Measurements from ENCODE around the gene RAB3B. TPM values are rescaled to one million over a fixed set of nuclear protein-coding genes. Genes with fewer than 3 reads are reported as not detected.
A peak's percentile ranks its signal among the peaks of the same experiment; 100 is the strongest.

The RAB3B gene, protein sequence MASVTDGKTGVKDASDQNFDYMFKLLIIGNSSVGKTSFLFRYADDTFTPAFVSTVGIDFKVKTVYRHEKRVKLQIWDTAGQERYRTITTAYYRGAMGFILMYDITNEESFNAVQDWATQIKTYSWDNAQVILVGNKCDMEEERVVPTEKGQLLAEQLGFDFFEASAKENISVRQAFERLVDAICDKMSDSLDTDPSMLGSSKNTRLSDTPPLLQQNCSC
- total RNA-seq: 1 to 10 TPM in 1 of 3 donors, under 1 TPM in 1, not detected in 1; 0.66 to 1.3 TPM

GRCh38 chr1:51990478-51990965, at the start of gene RAB3B:
Gene RAB3B, minus strand, starts transcription at chr1:51990700. Its CDS starts 13,583 bp downstream, at chr1:51977117.
- Histone ChIP-seq H3K27ac (no peak within 1 kb of the TSS), H3K9me3 (no peaks in the 10 kb centered on the region), H3K4me1 (no peaks in the 10 kb centered on the region), H3K27me3 (peaks cover 3 to 31% of the 10 kb centered on the region in 2 donors), H3K36me3 (no peaks in the 10 kb centered on the region), H3K4me3 (peak within 1 kb of the TSS; percentile 32 to 72 (median 56))
- intact Hi-C loops (cut with DNase I; ENCODE audit: low total_unique reads): no loop called here
- peak; percentile 30 to 71 for DNase-seq (ENCODE audit: low spot score in 2 of 2)
- TF ChIP-seq POLR2A (IDR thresholded peaks at IDR 0.05) (no peak), POLR2AphosphoS5 (IDR thresholded peaks at IDR 0.05) (no peak)
- TF ChIP-seq, protein P1, sequence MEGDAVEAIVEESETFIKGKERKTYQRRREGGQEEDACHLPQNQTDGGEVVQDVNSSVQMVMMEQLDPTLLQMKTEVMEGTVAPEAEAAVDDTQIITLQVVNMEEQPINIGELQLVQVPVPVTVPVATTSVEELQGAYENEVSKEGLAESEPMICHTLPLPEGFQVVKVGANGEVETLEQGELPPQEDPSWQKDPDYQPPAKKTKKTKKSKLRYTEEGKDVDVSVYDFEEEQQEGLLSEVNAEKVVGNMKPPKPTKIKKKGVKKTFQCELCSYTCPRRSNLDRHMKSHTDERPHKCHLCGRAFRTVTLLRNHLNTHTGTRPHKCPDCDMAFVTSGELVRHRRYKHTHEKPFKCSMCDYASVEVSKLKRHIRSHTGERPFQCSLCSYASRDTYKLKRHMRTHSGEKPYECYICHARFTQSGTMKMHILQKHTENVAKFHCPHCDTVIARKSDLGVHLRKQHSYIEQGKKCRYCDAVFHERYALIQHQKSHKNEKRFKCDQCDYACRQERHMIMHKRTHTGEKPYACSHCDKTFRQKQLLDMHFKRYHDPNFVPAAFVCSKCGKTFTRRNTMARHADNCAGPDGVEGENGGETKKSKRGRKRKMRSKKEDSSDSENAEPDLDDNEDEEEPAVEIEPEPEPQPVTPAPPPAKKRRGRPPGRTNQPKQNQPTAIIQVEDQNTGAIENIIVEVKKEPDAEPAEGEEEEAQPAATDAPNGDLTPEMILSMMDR (IDR thresholded peaks at IDR 0.05): no peak

- Histone ChIP-seq H3K36me3 (no peaks in the 10 kb centered on the region), H3K27me3 (no peaks in the 10 kb centered on the region), H3K27ac (no peak overlapping the region), H3K4me3 (no peak overlapping the region), H3K4me1 (no peaks in the 10 kb centered on the region), H3K9me3 (no peaks in the 10 kb centered on the region)
- intact Hi-C loops (cut with DNase I; ENCODE audit: low total_unique reads): no loop called here
- TF ChIP-seq POLR2A (IDR thresholded peaks at IDR 0.05) (no peak), POLR2AphosphoS5 (IDR thresholded peaks at IDR 0.05) (no peak)
- TF ChIP-seq, protein P1 (IDR thresholded peaks at IDR 0.05): no peak
- no peak for DNase-seq (ENCODE audit: low spot score in 2 of 2)
These were observed 47.4 kb upstream of the RAB3B start for GRCh38 chr1:52037909-52038308.

GRCh38 chr1:52037402-52037814, 46.9 kb upstream of the RAB3B start:
- TF ChIP-seq, protein P1 (IDR thresholded peaks at IDR 0.05): no peak
- TF ChIP-seq POLR2A (IDR thresholded peaks at IDR 0.05): no peak
- no peak for TF ChIP-seq POLR2AphosphoS5 (IDR thresholded peaks at IDR 0.05)
- Histone ChIP-seq H3K9me3 (no peaks in the 10 kb centered on the region), H3K4me1 (peaks cover 0 to 2% of the 10 kb centered on the region in 2 donors), H3K27me3 (no peaks in the 10 kb centered on the region), H3K36me3 (no peaks in the 10 kb centered on the region), H3K27ac (no peak overlapping the region), H3K4me3 (no peak overlapping the region)
- no peak for DNase-seq (ENCODE audit: low spot score in 2 of 2)
- intact Hi-C loops (cut with DNase I; ENCODE audit: low total_unique reads): no loop called here

- intact Hi-C loops (cut with DNase I; ENCODE audit: low total_unique reads): no loop called here
- TF ChIP-seq, protein P1 (IDR thresholded peaks at IDR 0.05): no peak
- TF ChIP-seq POLR2A (IDR thresholded peaks at IDR 0.05) (no peak), POLR2AphosphoS5 (IDR thresholded peaks at IDR 0.05) (no peak)
- peak overlapping the region; percentile 89 to 97 for H3K27ac ChIP-seq
- no peak for DNase-seq (ENCODE audit: low spot score in 2 of 2)
- H3K9me3 ChIP-seq: no peaks in the 10 kb centered on the region
- no peaks in the 10 kb centered on the region for H3K36me3 ChIP-seq
- H3K4me1 ChIP-seq: peaks cover 3 to 11% of the 10 kb centered on the region in 2 donors
- H3K27me3 ChIP-seq: no peaks in the 10 kb centered on the region
- H3K4me3 ChIP-seq: peak overlapping the region; percentile 87 to 95 (median 92)
These were observed 43.5 kb upstream of the RAB3B start for GRCh38 chr1:52034050-52034384.

- intact Hi-C loops (cut with DNase I; ENCODE audit: low total_unique reads): no loop called here
- Histone ChIP-seq H3K4me3 (peak within 1 kb of the TSS; percentile 87 to 95 (median 92)), H3K27ac (peak within 1 kb of the TSS; percentile 89 to 97), H3K27me3 (no peaks in the 10 kb centered on the region), H3K9me3 (no peaks in the 10 kb centered on the region), H3K4me1 (peaks cover 3 to 11% of the 10 kb centered on the region in 2 donors), H3K36me3 (no peaks in the 10 kb centered on the region)
- DNase-seq (ENCODE audit: low spot score in 2 of 2): peak; percentile 68 to 82
- peak; percentile 79 to 91 (median 88) for TF ChIP-seq POLR2AphosphoS5 (IDR thresholded peaks at IDR 0.05)
- TF ChIP-seq, protein P1 (IDR thresholded peaks at IDR 0.05): no peak
- TF ChIP-seq POLR2A (IDR thresholded peaks at IDR 0.05): peak; percentile 38
These were observed 42.9 kb upstream of the RAB3B start, which contains the start of gene KTI12 for GRCh38 chr1:52033190-52034049. Gene KTI12, minus strand, starts transcription at chr1:52033810. Its CDS starts 49 bp downstream, at chr1:52033761.

Data from breast epithelium (tissue), 4 donors.